HG03378 (cell line): ENCODE measurements around the gene ADRM1.
A peak's percentile ranks its signal among the peaks of the same experiment; 100 is the strongest.

Experiments used
- ATAC-seq: cut with Tn5 transposase; IDR thresholded peaks from one replicate; pipeline ENCODE4 v1.9.1; 2021; ENCODE audit warnings: mild to moderate bottlenecking, moderate library complexity; ENCODE audit not compliant: unreplicated experiment

ADRM1 gene, protein sequence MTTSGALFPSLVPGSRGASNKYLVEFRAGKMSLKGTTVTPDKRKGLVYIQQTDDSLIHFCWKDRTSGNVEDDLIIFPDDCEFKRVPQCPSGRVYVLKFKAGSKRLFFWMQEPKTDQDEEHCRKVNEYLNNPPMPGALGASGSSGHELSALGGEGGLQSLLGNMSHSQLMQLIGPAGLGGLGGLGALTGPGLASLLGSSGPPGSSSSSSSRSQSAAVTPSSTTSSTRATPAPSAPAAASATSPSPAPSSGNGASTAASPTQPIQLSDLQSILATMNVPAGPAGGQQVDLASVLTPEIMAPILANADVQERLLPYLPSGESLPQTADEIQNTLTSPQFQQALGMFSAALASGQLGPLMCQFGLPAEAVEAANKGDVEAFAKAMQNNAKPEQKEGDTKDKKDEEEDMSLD

DNA sequence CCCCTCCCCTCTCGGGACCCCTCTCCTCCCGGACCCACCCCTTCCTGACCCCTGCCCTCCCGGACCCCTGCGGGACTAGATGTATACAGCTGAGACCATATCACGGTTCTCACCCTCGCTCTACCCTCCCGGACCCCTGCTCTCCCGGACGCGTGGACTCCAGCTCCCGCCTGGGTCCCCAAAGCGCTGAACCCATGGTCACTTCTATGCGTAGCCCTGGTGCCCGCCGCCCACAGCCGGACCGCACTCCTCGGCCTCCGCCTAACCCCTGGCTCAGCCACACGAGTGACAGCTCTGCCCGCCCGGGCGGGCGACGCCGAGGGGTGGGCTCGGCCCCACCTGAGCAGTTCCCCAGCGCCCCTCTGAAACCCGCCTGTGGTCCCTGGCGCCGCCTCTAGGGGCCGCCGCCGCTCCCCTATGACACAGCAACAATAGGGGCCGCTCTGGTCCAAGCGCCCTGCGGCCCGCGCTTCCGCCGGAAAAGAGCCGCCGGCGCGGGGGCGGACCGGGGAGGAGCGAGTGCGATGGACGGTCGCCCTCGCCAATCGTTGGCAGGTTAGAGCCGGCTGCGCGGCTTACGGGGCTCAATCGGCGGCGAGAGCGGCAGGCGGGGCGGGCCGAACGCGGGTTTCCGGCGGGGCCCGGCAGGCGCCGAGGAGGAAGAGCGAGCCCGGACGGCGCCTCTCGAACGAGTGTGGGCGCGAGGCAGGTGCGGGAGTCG is at the start of gene ADRM1:
Gene ADRM1, plus strand, starts transcription at position 657 of the 721 bp plus-strand sequence. CDS start 572 bp downstream, outside the sequence.
- peak; percentile 79 for ATAC-seq

DNA sequence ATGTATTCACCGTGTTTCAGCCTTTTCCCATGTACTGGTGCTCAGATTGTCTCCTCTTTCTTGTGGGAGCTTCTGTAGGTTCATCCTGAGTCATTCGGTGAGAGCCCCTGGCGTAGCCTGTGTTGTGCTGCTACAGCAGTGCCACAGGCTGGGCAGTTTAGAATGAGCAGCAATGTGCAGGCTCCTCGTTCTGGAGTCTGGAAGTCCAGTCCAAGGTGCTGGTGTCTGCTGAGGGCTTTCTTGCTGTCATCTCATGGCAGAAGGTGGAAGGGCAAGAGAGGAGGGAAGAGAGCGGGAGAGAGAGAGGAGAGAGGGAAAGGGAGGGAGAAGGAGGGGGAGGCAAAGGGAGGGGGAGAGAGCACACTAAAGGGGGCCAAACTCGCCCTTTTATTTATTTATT is 49.4 kb upstream of the ADRM1 start:
- no peak for ATAC-seq

DNA sequence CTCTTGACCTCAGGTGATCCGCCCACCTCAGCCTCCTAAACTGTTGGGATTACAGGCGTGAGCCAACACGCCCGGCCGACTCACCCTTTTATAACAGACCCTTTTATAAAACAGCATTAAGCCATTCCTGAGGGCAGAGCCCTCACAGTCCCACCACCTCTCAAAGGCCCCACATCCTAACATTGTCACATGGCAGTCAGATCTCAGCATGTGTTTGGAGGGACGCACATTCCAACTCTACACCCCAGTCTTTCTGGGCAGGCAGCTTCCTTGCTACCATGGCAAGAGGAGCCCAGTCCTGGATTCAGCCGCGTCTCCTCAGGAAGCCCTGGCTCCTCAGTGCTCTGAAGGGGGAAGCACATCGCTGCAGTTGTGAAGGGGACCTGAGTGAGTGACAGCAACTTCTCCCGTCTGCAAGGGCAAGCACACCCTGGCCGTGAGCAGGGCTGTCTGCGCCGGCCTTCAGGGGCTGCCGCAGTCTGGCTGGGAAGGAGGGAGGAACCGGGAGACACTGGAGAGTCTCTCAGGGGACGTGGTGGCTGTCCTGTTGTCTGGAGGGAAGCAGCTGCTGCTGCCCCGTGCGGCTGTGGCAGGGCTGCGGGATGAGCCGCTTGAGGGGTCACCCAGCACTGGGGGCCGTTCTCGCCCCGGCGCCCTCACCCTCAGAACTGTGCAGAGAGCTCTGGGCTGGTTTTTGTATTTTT is 48.6 kb upstream of the ADRM1 start:
- no peak for ATAC-seq

DNA sequence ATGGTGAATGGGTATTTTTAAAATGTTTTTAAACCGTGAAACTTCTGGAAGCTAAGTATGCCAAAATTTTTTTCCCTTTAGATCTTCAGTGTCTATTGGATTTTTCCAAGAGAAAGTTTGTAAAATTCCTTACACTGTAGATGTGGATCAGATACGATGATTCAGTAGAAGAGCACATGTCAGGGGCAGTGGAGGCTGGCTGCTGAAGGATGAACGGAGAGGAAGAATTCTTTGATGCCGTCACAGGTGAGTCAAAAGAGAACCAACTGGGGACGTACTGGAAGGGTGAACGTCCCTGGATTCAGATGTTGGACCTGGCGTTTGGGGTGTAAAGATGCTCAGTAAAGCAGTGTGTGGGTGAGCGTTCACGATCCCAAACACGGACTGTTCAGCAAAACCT is 46.8 kb upstream of the ADRM1 start:
- ATAC-seq, result no peak

DNA sequence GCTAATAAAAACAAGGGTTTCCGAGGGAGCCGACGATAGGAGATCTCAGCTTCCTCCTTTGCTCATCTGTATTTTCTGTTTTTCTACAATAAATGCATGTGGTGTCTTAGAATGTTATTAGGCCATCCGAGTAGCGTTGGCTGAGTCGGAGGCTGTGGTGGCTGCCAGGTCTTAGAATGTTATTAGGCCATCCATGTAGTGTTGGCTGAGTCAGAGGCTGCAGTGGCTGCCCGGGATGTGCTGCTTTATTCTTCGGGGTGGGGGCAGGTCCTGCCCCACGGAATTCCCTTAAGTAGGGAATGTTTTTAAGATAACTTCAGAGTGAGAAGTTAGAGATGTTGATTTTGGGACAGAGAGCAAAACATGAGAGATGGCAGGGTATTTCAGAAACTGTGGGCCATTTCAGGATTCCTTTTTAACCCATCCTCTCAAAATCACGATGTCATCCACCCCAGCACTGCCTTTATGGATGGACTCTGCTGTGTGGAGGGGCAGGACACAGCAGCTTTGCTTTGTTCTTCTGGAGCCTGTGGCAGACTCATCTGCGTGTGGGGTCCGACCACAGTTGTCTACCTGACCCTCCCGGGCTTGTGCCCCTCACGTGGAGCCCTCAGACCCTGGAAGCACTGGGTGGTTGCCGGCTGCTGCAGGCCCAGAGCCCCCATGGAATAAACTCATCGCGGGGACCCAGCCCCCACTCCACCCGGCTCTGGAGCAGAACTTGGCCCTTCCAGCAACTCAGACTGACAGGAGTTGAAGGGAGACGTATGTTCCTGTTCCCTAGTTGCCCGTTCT is 44.1 kb upstream of the ADRM1 start:
- ATAC-seq, result no peak

DNA sequence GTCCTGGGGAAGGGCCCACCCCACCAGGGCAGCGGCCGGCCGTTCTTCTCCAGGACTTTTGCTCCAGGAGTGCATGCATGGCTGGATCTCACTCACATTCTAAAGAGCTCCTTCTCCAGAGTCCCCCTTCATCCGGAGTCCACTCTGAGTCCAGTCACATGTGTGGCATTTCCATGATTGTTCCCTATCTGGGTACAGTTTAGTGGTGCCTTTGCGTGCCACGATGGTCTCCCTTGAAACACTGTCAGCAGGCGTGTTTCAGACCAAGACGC is 43.6 kb upstream of the ADRM1 start:
- ATAC-seq, result no peak

DNA sequence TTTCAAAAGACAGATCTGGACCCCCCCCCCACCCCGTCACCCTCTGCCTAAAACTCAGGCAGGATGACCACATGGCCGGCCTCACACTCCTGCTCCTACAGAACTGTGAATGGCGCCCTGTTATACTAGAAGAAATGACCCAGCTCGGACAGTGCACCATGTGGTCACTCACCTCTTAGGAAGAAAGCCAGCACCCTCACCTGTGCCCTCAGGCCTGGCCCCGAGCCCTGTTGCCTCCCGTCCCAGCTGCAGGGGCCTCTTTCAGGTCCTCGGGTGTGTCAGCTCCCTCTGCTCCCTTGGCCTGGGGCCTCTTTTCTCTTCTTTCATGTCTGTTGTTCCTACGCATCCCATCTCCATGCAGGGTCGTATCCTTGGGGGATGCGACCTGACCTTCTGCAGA is 40.7 kb upstream of the ADRM1 start:
- no peak for ATAC-seq

DNA sequence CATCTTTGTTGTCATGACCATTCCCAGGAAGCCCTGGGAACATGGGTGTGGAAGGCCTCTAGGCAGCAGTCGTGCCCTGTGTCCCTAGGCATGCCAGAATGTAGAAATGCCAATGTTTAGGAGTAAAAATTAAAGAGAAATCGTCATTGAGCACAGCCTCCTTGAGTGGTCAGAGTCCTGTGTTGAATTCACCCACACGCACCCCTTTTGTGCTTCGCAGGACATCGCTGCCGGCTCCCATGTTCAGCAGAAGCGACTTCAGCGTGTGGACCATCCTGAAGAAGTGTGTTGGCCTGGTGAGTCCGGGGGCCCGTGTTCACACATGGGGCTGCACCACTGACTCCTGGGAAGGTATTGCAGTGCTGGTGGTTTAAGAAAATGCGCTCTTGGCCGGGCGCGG is 39.4 kb upstream of the ADRM1 start:
- ATAC-seq, result no peak

DNA sequence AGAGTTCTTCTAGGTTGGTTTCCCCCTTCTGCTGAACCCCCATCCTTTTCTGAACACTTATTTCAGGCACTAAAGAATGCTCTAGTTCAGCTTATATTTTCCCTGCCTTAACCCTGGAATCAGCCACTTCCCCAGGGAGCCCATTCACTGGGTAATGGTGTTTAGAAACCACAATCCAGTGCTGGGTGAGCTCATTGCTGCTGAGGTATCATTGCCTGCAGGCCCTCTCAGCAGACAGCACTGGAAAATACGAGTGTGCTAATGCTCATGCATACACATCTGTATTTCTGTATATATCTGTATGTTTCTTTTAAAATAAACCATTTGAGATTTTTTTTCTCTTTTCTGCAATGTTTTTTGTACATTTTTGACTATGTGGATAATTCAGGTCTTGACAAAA is 37.4 kb upstream of the ADRM1 start:
- ATAC-seq, result no peak

DNA sequence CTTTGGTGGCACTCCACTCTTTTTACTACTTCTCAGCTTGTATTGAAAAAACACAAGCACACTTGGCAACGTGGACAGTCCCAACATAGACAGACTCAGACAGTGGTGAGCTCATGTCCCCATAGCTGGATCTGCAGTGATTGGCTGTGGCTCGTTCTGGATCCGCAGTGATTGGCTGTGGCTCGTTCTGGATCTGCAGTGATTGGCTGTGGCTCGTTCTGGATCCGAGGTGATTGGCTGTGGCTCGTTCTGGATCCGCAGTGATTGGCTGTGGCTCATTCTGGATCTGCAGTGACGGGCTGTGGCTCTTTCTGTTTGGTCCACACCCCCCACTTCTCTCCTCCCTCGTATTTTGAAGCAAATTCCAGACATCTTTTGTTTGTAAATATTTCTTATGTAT is 36.5 kb upstream of the ADRM1 start:
- no peak for ATAC-seq

DNA sequence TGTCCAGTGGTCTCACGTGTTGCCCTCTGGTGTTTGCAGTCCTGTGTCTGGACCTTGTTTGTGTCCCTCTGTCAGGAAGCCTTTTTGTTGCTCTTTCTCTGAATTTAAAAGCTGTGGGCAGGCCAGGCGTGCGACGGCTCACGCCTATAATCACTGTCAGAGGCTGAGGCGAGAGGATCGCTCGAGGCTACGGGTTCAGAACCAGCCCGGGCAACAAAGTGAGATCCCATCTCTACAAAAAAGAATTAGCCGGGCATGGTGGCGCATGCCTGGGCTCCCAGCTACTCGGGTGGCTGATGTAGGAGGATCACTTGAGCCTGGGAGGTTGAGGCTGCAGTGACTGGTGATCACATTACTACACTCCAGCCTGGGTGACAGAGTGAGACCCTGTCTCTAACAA is 35.9 kb upstream of the ADRM1 start:
- no peak for ATAC-seq

DNA sequence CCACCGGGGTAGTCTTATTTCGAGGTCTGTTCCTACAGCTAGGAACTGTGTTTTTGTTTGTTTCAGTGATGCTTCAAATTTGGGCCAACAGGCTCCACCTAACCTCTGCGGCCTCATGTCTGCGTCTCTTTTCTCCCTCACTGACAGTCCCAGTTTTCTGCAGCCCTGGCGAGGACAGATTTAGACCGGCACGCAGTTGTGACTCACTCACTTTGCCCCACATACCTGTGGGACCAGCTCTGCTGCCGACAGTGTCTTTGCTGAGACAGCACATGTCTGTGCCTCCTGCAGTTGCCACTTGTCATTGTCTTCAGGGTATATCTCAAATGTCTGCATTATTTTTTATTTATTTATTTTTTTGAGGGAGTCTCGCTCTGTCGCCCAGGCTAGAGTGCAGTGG is 35.3 kb upstream of the ADRM1 start:
- no peak for ATAC-seq

DNA sequence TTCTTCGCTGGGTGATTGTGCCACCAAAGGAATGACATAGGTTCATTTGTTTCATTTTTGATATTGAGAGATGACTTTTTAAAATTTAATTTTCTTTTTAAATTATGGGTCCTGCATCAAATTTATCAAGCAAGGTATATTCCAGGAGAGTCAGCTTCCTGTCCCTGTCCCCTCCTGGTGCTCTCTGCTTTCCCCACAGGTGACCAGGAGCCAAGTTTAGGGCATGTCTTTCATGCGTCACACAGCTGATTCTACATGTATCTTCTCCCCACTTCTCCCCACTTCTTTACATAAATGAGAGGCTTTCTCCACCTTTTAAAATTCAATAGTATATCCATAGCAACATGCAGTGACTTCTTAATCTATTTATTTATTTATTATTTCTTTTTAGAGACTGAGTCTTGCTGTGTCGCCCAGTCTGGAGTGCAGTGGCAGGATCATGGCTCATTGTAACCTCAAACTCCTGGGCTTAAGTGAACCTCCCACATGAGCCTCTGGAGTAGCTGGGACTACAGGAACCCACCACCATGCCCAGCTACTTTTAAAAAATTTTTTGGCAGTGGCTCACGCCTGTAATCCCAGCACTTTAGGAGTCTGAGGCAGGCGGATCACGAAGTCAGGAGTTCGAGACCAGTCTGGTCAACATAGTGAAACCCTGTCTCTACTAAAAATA is 34.4 kb upstream of the ADRM1 start:
- ATAC-seq, result no peak

DNA sequence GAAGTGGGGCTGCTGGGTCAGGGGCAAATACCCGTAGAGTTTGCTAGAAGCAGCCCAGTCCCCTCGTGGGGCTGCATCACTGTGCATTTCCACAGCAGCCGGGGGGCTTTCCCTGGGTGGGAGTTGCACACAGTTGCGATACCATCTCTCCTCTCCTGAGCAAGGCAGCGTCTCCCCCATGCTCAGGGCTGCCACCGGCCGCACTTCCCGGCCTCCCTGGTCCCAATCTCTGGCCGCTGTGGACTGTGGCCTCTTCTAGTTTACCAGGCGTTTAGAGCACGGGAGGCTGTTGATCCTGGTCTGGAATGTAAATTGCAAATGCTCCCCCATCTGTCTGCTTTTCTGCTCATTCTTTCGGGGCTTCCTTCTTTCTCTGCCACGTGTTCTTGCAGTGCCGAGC is 33.4 kb upstream of the ADRM1 start:
- ATAC-seq, result no peak

DNA sequence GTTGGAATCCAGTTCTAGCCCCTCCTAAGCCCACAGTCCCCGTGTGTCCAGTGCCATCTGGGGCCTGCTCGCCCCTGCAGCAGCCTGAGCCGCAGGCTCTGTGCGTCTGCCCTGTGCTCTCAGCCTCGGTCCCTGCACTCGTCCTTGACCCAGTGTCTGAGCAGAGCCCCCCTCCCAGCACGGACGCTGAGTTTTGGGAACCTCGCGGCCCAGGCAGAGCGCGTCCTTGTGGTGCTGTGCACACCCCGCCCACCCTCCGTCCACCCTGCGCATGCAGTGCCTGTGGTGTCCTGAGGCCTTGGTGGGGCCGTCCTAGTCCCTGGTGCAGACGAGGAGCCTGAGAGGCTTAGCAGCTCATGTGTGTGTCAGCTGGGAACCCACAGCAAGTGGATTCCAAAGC is 32.9 kb upstream of the ADRM1 start:
- ATAC-seq, result no peak

DNA sequence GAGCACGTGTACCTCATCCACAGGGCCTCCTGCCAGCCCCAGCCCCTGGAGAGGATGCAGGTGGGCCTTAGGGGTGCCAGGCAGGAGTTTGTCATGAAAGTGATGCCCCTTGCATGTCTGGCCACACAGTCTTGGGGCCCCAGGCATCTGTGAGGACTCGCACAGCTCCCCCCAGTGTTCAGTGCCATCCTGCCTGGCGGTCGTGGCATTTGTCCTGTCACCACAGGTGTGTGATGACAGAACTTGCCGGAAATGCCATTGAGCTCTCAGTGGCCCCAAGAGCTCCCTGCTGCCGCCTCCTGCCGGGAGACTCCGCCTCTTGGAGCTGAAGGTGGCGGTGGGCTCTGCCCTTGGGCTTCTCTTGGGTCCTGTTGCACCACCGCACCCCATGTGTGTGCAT is 30.6 kb upstream of the ADRM1 start:
- no peak for ATAC-seq

DNA sequence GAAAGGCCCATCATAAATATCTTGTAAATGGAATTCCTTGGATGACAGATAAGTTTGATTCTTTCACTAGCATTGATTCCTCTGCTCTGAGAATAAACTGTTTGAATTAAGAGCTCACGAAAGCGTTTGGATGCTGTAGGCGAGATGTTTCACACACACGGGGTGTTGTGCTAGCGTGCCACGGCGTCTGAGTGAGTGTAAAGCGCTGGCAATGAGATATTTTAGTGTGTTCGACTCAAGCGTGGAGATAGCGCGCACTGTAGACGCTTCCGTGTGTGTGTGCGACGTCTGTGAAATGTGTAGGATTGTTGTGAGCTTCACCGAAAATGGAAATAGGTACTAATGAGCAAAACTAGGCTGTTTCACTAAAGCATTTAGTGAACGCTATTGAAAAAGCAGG is 29.4 kb upstream of the ADRM1 start:
- ATAC-seq, result no peak

DNA sequence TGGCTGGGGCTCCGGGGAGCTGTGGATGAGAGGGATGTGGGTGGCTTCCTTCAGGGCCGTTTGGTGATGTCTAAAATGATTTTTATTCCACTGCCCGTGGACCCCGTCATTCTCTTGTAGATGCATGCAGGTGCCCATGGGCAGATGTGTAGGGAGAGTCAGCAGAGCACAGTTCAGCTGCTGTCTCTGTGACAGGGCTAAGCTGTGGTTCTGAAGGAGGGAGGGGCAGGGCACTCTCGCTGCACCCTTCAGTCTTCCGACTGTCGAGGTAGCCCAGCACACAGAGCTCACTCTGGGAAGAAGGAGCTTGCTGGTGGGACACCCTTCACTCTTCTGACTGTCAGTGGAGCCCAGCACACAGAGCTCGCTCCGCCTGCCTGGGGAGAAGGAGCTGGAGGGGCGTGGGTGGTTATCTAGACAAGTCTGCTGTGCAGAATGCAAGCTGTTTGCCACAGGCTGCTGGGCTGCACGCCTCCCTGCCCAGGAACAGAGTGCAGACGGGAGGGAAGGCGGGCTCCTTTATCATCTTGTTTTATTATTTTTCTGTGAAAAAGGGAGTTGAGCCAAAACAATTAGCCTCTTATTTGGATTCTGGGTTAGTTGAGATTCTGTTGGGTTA is 28.4 kb upstream of the ADRM1 start:
- no peak for ATAC-seq

DNA sequence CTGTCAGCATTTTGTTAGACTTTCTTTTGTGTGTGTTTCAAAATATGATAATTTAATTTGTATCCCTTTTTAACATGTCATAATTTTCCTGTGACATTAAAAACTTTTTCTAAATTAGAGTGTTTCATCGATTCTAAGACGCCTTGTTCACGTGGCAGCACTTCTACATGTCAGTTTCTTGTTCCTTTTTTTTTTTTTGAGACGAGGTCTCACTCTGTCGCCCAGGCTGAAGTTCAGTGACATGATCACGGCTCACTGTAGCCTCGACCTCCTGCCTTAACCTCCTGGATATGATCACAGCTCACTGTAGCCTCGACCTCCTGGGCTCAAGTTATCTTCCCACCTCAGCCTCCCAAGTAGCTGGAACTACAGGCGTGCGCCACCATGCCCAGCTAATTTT is 27.6 kb upstream of the ADRM1 start:
- no peak for ATAC-seq

DNA sequence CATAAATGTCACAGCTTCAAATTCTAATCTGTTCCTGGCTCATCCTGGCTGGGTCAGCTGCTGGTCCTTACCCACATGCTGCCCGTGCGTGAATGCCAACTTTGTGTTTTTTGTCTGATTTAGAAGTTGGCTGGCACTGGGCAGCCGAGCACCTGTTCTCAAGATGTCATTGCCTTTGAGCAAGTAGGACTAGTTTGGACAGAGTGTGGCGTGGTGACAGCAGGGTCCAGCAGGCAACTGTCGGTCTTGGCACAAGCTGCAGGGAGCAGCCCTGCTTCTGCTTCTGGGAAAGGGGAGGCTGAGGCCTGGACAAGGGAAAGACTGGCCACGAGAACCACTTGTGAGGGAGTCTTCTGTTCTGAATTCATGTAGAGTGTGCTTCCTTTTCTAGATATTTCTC is 26.4 kb upstream of the ADRM1 start:
- ATAC-seq, result no peak
